Keratinocyte (primary cell): ENCODE measurements around the gene SLC44A1.

ENCODE experiments used
- EZH2 ChIP-seq: IDR thresholded peaks from one replicate; pipeline ENCODE4 v1.6.1; 2012; ENCODE audit warnings: inconsistent platforms, mild to moderate bottlenecking, low read length, moderate library complexity
- TF ChIP-seq, protein P1 (sequence below), 3 experiments: IDR thresholded peaks in 1 of 3; conservative IDR thresholded peaks in 1 of 3; optimal IDR thresholded peaks in 1 of 3; 2 replicates in 2 of 3; 3 replicates in 1 of 3; pipeline versions ENCODE3 to v1.5.1; 2011; ENCODE audit warnings: low read length in 3 of 3, mild to moderate bottlenecking in 3 of 3, moderate library complexity in 2 of 3, control low read depth in 1 of 3, inconsistent platforms in 1 of 3; ENCODE audit not compliant: insufficient read depth in 2 of 3; ENCODE audit errors: extremely low read depth in 1 of 3

GRCh38 chr9:105419816-105420597, 175.6 kb downstream of the SLC44A1 start:
- TF ChIP-seq, protein P1, sequence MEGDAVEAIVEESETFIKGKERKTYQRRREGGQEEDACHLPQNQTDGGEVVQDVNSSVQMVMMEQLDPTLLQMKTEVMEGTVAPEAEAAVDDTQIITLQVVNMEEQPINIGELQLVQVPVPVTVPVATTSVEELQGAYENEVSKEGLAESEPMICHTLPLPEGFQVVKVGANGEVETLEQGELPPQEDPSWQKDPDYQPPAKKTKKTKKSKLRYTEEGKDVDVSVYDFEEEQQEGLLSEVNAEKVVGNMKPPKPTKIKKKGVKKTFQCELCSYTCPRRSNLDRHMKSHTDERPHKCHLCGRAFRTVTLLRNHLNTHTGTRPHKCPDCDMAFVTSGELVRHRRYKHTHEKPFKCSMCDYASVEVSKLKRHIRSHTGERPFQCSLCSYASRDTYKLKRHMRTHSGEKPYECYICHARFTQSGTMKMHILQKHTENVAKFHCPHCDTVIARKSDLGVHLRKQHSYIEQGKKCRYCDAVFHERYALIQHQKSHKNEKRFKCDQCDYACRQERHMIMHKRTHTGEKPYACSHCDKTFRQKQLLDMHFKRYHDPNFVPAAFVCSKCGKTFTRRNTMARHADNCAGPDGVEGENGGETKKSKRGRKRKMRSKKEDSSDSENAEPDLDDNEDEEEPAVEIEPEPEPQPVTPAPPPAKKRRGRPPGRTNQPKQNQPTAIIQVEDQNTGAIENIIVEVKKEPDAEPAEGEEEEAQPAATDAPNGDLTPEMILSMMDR (optimal IDR thresholded peaks at IDR 0.05 in 1 of 3, IDR thresholded peaks at IDR 0.05 in 1 of 3, conservative IDR thresholded peaks at IDR 0.05 in 1 of 3; ENCODE audit: extremely low read depth in 1 of 3, insufficient read depth in 2 of 3, low read length in 3 of 3): no peak
- no peak for TF ChIP-seq EZH2
